ENCODE data around the gene SLIT3.

- TF ChIP-seq CTCF (IDR thresholded peaks at IDR 0.05): no peak
- TF ChIP-seq EZH2 (IDR thresholded peaks at IDR 0.05): no peak
Measured at GRCh38 chr5:169011451-169011850, 289.5 kb downstream of the SLIT3 start.
